ENCODE results near the gene LVRN.
A peak's percentile ranks its signal among the peaks of the same experiment; 100 is the strongest.

LVRN gene

DNA sequence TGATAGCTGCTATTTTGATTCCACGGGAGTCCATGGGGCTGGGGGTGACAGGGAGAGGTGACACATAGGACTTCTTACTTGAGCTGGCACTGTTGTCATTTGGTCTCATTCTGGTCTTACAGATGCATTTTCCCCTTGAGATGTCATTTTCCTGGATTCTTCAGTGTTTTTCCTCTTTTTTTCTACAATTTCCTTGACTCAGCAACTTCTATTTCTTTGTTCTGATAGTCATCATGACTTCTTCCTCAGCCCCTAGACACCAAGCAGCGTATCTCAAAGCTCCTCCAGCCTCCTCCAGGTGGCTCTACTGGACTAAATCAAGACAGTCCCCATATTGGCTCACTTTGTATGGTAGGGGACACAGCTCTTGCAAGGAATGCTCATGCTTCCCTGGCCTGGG lies 16.5 kb downstream of the LVRN start:
- H3K4me3 ChIP-seq (ENCODE audit: low read depth, low read length): no peak overlapping the region
- no peak for DNase-seq (ENCODE audit: low read depth)
- TF ChIP-seq, protein P1, sequence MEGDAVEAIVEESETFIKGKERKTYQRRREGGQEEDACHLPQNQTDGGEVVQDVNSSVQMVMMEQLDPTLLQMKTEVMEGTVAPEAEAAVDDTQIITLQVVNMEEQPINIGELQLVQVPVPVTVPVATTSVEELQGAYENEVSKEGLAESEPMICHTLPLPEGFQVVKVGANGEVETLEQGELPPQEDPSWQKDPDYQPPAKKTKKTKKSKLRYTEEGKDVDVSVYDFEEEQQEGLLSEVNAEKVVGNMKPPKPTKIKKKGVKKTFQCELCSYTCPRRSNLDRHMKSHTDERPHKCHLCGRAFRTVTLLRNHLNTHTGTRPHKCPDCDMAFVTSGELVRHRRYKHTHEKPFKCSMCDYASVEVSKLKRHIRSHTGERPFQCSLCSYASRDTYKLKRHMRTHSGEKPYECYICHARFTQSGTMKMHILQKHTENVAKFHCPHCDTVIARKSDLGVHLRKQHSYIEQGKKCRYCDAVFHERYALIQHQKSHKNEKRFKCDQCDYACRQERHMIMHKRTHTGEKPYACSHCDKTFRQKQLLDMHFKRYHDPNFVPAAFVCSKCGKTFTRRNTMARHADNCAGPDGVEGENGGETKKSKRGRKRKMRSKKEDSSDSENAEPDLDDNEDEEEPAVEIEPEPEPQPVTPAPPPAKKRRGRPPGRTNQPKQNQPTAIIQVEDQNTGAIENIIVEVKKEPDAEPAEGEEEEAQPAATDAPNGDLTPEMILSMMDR (IDR thresholded peaks at IDR 0.05; ENCODE audit: control insufficient read depth, extremely low read depth, insufficient read depth): no peak

DNA sequence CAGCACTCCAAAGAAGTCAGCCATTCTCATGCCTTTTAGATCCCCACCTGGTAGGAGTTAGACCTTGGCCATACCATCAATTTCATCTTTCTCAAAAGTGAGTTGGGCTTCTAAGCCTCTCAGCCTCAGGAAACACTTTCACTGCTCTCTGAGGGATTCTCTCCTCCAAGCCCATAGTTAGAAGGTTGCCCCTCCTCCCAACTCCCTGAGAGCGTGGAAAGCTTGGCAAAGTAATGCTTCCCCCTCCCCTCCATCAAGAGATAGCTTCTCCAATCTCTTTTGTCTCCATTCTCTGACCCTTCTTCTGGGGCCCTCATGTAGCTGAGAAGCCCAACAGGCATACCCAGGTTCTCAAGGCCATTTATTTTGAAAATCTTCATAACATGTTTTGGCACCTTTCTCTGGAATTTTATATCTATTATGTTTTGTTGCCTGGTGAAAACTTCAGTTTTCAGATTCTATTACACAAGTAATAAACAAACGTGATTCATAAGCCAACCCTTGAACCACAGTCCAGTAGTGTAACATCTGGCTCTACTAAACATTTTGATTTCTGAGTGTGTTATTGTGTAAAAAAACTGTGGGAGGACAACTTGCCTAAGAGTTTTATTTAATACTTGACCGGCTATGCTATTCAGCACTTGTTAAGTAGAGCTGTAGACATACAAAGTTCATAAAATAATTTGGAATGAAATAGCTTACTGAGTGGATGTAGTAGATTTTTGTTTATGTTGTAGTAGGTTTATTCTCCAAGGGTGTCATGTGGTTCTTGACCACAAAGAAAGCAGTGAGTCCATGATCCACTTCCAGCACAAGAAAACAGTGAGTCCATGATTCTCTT lies 17.1 kb downstream of the LVRN start:
- TF ChIP-seq, protein P1 (IDR thresholded peaks at IDR 0.05; ENCODE audit: control insufficient read depth, extremely low read depth, insufficient read depth): no peak
- H3K4me3 ChIP-seq (ENCODE audit: low read depth, low read length): no peak overlapping the region
- DNase-seq (ENCODE audit: low read depth): no peak

DNA sequence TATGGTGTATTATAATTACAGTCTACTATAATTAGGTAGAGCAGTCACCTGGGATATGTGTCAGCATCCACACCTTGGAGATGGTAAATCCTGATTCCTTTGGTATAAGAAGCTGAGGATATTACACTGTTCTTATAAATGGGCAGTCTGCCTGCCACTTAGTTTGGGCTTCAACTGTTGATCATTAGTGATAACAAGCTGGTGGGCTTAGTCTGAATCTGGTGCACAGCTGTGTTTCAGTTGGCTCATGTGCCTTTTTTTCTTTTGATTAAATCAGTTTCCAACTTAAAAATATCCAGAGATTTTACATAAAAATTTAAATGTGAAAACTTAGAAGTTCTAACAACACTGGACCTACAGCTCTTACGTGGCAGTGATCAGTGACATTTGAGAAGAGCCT lies 21.2 kb downstream of the LVRN start:
- TF ChIP-seq, protein P1 (IDR thresholded peaks at IDR 0.05; ENCODE audit: control insufficient read depth, extremely low read depth, insufficient read depth): no peak
- H3K4me3 ChIP-seq (ENCODE audit: low read depth, low read length): no peak overlapping the region
- DNase-seq (ENCODE audit: low read depth): no peak

DNA sequence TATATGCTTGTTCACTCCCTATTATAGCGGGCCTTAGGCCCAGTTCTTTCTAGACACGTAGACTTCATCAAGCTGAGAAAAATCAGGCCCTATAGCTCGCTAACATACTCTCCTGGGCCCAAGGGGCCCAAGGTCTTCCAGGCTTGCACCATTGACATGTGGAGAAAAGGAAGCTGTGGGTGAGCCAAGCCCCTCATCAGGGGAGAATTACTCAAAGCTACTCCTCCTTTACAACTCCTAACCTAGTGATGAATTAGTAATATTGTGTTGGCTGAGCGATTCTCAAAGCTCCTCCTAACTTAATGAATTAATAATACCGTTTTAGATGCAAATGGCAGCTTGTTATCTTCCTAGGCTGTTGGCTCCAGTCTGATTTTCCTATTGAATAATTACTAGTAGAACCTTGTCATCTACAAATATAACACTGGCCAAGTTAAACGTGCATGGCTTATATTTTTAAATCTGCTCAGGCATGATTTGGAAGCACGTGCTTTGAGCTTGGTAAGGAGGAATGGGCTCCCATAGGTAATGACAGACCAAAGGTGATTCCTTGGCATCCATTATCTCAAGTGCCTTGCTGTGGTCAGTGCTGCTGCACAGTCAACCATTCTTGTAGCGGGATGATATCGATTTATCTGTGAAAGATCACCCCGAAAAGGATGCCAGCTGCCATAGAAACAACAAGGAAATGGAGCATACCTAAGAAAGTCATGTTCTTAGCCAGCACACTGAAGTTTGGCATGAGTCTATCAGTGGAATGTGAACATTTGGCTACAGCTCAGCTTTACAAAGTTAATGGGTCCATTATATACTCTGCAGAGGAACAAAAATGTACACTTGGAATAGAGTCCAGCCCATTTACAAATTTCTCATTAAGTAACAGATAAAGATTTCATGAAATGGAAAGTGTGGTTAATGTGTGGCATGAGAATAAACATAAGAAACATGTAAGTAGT lies 23.8 kb downstream of the LVRN start:
- TF ChIP-seq, protein P1 (IDR thresholded peaks at IDR 0.05; ENCODE audit: control insufficient read depth, extremely low read depth, insufficient read depth): no peak
- DNase-seq (ENCODE audit: low read depth): peak; percentile 26
- no peak overlapping the region for H3K4me3 ChIP-seq (ENCODE audit: low read depth, low read length)

DNA sequence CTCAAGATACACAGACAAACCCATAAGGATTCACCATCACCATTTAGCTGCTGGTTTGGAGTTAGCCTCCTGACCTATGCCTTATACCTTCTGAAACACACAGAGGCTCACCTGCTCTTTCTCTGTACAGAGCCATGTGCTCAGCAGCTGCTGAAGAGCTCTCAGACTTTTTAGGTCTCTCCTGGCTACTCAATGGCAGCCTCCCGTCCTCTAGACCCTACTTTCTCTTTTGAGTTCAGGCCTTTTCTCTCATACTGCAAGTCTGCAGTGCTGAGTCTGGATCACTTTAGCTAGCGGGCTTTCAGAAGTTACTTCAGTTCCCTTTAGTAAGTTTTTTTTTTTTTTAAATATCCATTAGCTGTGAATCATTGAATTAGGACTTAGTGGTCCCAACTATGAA lies 25.7 kb downstream of the LVRN start:
- DNase-seq (ENCODE audit: low read depth): no peak
- TF ChIP-seq, protein P1 (IDR thresholded peaks at IDR 0.05; ENCODE audit: control insufficient read depth, extremely low read depth, insufficient read depth): no peak
- no peak overlapping the region for H3K4me3 ChIP-seq (ENCODE audit: low read depth, low read length)

DNA sequence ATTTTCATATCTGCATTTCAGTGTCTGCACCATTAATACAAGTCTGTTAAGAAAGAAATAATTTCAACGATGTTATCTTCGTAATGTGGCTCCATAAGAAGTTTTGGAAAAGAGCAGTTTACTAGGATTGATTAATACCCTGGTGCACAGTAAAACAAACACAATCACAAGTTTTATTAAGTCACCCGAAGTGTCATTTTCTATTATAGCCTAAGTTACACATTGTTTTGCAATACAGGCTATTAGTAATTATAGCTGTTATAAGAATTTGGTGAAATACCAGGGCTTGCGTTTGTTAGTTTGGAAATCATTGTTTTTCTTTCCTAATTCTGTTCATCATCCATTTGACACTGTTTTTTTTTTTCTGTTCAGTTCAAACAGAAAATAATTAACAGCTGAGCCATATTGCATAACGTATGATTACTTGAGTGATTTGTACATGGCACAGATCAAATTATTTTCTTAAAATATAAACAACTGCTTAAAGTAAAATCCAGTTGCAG lies 30.6 kb downstream of the LVRN start:
- TF ChIP-seq, protein P1 (IDR thresholded peaks at IDR 0.05; ENCODE audit: control insufficient read depth, extremely low read depth, insufficient read depth): no peak
- DNase-seq (ENCODE audit: low read depth): no peak

More for the DNA sequence above, 30.6 kb downstream of the LVRN start:
- H3K4me3 ChIP-seq (ENCODE audit: low read depth, low read length): no peak overlapping the region
